ENCODE measurements around the gene PIWIL1.

DNA sequence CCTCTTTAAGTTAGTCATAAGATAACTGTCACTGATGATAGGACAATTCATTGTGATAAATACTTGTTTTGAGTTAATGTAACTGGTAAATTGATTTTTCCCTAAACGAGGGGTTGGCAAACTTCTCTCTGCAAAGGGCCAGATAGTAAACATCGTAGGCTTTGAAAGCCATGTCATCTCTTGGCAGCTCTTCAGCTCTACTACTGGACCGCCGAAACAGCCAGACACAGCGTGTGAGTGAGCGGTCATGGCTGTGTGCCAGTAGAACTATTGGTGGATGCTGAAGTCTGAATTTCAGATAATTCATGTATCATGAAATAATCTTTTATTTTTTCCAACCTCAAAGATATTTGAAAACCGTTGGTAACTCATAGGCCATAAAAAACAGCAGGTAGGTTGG is 9.9 kb downstream of the PIWIL1 start:
- TF ChIP-seq, protein P1, sequence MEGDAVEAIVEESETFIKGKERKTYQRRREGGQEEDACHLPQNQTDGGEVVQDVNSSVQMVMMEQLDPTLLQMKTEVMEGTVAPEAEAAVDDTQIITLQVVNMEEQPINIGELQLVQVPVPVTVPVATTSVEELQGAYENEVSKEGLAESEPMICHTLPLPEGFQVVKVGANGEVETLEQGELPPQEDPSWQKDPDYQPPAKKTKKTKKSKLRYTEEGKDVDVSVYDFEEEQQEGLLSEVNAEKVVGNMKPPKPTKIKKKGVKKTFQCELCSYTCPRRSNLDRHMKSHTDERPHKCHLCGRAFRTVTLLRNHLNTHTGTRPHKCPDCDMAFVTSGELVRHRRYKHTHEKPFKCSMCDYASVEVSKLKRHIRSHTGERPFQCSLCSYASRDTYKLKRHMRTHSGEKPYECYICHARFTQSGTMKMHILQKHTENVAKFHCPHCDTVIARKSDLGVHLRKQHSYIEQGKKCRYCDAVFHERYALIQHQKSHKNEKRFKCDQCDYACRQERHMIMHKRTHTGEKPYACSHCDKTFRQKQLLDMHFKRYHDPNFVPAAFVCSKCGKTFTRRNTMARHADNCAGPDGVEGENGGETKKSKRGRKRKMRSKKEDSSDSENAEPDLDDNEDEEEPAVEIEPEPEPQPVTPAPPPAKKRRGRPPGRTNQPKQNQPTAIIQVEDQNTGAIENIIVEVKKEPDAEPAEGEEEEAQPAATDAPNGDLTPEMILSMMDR (IDR thresholded peaks at IDR 0.05), result no peak
- TF ChIP-seq POLR2A (IDR thresholded peaks at IDR 0.05), result no peak
